Uterus (tissue), 2 donors: ENCODE measurements around the gene GSDME.

Source experiments
- POLR2A ChIP-seq, 2 donors: fragments of 450-650 bp; IDR thresholded peaks; one replicate each; pipeline ENCODE4 v1.6.1; 2016; ENCODE audit warnings: antibody characterized with exemption in 2 of 2, mild to moderate bottlenecking in 1 of 2, moderate library complexity in 1 of 2
- TF ChIP-seq, protein P1 (sequence below), 4 experiments: fragments of 200-600 bp in 2 of 4; fragments of 450-650 bp in 2 of 4; sonication (generic) in 2 of 4; IDR thresholded peaks; one replicate each; pipeline ENCODE4 v1.5.1; 2016 to 2019; ENCODE audit warnings: antibody characterized with exemption in 4 of 4, mild to moderate bottlenecking in 2 of 4, moderate library complexity in 1 of 4

DNA sequence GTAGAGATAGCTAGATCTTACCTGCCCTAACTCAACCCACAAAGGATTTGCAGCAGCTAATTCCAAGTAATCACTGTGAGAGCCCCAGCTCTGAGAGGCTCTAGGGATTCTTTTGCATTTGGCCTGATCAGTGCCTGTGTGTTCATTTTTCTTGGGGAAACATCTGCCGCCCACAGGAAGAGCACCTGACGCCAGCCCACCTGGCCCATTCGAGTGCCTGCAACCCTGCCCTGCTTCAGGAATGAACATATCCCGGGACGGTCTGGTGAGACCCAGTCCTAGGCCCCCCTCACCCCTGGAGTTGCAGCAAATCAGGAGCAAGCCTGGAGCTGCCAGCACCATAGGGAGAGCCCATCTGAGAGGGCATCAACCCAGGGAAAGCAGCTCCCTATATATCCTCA lies 38.8 kb downstream of the GSDME start:
- TF ChIP-seq, protein P1, sequence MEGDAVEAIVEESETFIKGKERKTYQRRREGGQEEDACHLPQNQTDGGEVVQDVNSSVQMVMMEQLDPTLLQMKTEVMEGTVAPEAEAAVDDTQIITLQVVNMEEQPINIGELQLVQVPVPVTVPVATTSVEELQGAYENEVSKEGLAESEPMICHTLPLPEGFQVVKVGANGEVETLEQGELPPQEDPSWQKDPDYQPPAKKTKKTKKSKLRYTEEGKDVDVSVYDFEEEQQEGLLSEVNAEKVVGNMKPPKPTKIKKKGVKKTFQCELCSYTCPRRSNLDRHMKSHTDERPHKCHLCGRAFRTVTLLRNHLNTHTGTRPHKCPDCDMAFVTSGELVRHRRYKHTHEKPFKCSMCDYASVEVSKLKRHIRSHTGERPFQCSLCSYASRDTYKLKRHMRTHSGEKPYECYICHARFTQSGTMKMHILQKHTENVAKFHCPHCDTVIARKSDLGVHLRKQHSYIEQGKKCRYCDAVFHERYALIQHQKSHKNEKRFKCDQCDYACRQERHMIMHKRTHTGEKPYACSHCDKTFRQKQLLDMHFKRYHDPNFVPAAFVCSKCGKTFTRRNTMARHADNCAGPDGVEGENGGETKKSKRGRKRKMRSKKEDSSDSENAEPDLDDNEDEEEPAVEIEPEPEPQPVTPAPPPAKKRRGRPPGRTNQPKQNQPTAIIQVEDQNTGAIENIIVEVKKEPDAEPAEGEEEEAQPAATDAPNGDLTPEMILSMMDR (IDR thresholded peaks at IDR 0.05) = no peak
- no peak for TF ChIP-seq POLR2A (IDR thresholded peaks at IDR 0.05)
